ENCODE data around the gene PAX2.
A peak's percentile ranks its signal among the peaks of the same experiment; 100 is the strongest.

PAX2 gene

DNA sequence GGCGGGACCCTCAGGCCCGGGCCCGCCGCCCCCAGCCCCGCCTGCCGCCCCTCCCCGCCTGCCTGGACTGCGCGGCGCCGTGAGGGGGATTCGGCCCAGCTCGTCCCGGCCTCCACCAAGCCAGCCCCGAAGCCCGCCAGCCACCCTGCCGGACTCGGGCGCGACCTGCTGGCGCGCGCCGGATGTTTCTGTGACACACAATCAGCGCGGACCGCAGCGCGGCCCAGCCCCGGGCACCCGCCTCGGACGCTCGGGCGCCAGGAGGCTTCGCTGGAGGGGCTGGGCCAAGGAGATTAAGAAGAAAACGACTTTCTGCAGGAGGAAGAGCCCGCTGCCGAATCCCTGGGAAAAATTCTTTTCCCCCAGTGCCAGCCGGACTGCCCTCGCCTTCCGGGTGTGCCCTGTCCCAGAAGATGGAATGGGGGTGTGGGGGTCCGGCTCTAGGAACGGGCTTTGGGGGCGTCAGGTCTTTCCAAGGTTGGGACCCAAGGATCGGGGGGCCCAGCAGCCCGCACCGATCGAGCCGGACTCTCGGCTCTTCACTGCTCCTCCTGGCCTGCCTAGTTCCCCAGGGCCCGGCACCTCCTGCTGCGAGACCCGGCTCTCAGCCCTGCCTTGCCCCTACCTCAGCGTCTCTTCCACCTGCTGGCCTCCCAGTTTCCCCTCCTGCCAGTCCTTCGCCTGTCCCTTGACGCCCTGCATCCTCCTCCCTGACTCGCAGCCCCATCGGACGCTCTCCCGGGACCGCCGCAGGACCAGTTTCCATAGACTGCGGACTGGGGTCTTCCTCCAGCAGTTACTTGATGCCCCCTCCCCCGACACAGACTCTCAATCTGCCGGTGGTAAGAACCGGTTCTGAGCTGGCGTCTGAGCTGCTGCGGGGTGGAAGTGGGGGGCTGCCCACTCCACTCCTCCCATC lies 82.7 kb downstream of the PAX2 start:
- DNase-seq = peak; percentile 37

DNA sequence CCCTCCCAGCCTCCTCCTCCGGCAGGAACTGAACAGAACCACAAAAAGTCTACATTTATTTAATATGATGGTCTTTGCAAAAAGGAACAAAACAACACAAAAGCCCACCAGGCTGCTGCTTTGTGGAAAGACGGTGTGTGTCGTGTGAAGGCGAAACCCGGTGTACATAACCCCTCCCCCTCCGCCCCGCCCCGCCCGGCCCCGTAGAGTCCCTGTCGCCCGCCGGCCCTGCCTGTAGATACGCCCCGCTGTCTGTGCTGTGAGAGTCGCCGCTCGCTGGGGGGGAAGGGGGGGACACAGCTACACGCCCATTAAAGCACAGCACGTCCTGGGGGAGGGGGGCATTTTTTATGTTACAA lies 83.3 kb downstream of the PAX2 start:
- in situ Hi-C loops (cut with MboI; ENCODE audit: low pct_unique_long_range_greater_than_20kb, low sequenced_read_pairs) = no loop called here

More for the DNA sequence above, 82.7 kb downstream of the PAX2 start:
- in situ Hi-C loops (cut with MboI; ENCODE audit: low pct_unique_long_range_greater_than_20kb, low sequenced_read_pairs) = no loop called here

GRCh38 chr10:100829097-100829870 lies 83.9 kb downstream of the PAX2 start:
- in situ Hi-C loops (cut with MboI; ENCODE audit: low pct_unique_long_range_greater_than_20kb, low sequenced_read_pairs) = no loop called here

More for the DNA sequence above, 83.3 kb downstream of the PAX2 start:
- no peak for DNase-seq

GRCh38 chr10:100829933-100830727 lies 84.7 kb downstream of the PAX2 start:
- DNase-seq = no peak
- in situ Hi-C loops (cut with MboI; ENCODE audit: low pct_unique_long_range_greater_than_20kb, low sequenced_read_pairs) = no loop called here

More at GRCh38 chr10:100829097-100829870, 83.9 kb downstream of the PAX2 start:
- DNase-seq = peak; percentile 20

- no peak for DNase-seq
- in situ Hi-C loops (cut with MboI; ENCODE audit: low pct_unique_long_range_greater_than_20kb, low sequenced_read_pairs) = no loop called here
These were observed 85.3 kb downstream of the PAX2 start for GRCh38 chr10:100830728-100831111.

GRCh38 chr10:100831742-100832141 lies 86.4 kb downstream of the PAX2 start:
- DNase-seq = no peak
- in situ Hi-C loops (cut with MboI; ENCODE audit: low pct_unique_long_range_greater_than_20kb, low sequenced_read_pairs) = no loop called here

DNA sequence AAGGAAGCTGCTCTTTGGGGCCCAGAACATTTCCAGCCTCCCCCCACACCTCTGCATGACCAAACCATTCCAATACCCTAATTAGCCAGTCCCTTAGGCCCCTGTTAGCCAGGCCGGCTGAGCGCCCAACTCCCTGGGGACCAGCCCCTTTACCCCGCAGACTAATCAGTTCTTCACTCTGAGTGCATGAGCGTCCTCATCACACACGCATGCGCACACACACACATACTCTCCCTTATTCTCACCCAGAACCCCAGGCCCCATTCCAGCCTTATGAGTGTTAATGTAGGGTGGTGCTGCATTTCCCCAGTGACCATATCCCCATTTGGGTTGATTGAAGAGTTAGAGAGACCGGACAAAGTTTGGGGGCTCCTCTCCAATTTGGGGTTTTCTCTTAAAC lies 90.4 kb downstream of the PAX2 start:
- in situ Hi-C loops (cut with MboI; ENCODE audit: low pct_unique_long_range_greater_than_20kb, low sequenced_read_pairs) = no loop called here
- no peak for DNase-seq

DNA sequence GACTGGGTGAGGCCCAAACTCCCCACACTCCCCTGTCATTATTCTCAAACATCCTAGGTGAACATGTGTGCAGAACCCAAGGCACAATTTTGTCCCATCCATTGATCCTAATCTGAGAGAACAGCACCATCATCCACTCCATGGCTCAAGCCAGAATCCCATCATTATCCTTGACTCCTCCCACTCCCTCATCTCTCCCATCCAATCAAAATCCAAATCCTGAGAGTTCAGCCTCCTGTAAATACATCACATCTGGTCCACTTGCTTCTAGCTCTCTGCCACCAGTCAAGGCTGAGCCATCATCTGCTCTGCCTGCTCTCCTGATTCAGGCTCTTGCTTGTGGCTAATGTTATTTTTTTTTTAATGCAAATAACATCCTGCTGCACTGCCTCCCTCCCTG lies 91.5 kb downstream of the PAX2 start:
- in situ Hi-C loops (cut with MboI; ENCODE audit: low pct_unique_long_range_greater_than_20kb, low sequenced_read_pairs) = no loop called here
- no peak for DNase-seq

DNA sequence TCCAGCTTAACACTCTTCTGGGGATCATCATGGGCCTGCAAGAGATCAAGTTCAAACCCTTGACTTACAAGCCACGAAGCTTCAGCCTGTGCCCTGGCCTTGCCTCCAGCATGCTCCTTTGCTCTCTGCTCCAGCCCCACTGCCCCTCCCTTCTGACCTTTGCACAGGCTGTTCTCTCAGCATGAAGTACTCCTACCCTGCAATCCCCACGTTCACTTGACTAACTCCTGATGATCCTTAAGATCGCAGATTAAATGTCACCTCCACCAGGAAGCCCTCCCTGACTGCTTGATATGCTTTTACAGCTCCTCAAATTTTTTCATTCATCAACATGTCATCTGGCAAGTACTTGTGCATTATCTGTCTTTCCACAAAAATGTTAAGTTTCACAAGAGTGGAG lies 91.9 kb downstream of the PAX2 start:
- DNase-seq = no peak
- in situ Hi-C loops (cut with MboI; ENCODE audit: low pct_unique_long_range_greater_than_20kb, low sequenced_read_pairs) = no loop called here

- in situ Hi-C loops (cut with MboI; ENCODE audit: low pct_unique_long_range_greater_than_20kb, low sequenced_read_pairs) = no loop called here
- no peak for DNase-seq
These were observed 93.6 kb downstream of the PAX2 start for GRCh38 chr10:100838986-100839385.

GRCh38 chr10:100841528-100841927 lies 96.1 kb downstream of the PAX2 start:
- in situ Hi-C loops (cut with MboI; ENCODE audit: low pct_unique_long_range_greater_than_20kb, low sequenced_read_pairs) = no loop called here
- no peak for DNase-seq

DNA sequence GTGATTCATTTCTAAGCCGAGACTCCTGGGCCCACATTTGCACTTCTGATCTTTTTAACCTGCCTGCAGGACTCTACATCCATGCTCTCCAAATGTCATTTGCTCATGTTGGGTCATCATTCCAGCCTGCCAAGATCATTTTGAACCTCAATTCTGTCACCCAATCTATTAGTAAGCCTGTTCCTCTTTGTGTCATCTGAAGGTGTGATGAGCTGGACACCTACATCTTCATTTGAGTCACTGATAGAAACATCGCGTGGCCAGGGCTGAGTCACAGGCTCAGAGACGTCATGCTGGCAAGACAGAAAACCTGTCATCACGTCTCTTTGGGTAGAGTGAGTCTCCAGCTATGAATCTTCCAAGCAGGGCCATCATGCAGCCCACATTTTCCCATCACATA lies 102.1 kb downstream of the PAX2 start:
- DNase-seq = no peak

DNA sequence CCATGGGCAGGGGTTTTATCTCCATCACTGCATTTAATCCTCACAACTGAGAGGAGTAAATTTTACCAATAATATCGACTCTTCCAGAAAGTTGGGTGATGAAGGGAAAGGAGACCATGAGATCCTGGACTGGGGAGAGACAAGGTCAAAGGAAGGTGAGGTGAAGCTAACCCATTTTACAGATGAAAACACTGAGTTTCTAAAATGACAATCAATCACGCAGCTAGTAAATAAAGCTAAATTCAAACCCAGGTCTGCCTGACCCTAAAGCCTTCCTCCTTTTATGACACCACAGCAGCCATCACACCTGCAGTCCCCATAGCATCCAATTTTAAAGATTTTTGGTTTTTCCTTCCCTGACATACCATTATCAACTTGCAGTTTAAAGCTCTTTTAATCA lies 103.4 kb downstream of the PAX2 start:
- no peak for DNase-seq
- in situ Hi-C loops (cut with MboI; ENCODE audit: low pct_unique_long_range_greater_than_20kb, low sequenced_read_pairs) = no loop called here

More for the DNA sequence above, 102.1 kb downstream of the PAX2 start:
- in situ Hi-C loops (cut with MboI; ENCODE audit: low pct_unique_long_range_greater_than_20kb, low sequenced_read_pairs) = no loop called here

GRCh38 chr10:100858261-100858660 lies 112.9 kb downstream of the PAX2 start:
- in situ Hi-C loops (cut with MboI; ENCODE audit: low pct_unique_long_range_greater_than_20kb, low sequenced_read_pairs) = no loop called here
- no peak for DNase-seq

GRCh38 chr10:100858747-100859483 lies 113.5 kb downstream of the PAX2 start:
- in situ Hi-C loops (cut with MboI; ENCODE audit: low pct_unique_long_range_greater_than_20kb, low sequenced_read_pairs) = no loop called here
- no peak for DNase-seq

DNA sequence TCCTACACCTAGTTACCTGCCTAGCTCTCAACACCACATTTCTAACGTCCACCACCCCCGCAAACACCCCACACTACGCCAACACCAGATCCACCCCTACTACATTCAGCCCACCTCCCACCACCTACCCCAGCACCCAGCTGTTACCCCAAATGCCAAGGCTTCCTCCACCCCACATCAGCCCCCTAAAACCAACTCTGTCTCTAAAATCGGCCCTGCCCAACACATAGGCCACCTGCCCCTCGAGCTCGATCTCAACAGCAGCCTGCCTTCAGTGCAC lies 114.0 kb downstream of the PAX2 start:
- DNase-seq = no peak
- in situ Hi-C loops (cut with MboI; ENCODE audit: low pct_unique_long_range_greater_than_20kb, low sequenced_read_pairs) = no loop called here

- in situ Hi-C loops (cut with MboI; ENCODE audit: low pct_unique_long_range_greater_than_20kb, low sequenced_read_pairs) = no loop called here
- no peak for DNase-seq
These were observed 118.1 kb downstream of the PAX2 start for GRCh38 chr10:100863433-100863832.

GRCh38 chr10:100864036-100864885 lies 118.9 kb downstream of the PAX2 start:
- DNase-seq = no peak
- in situ Hi-C loops (cut with MboI; ENCODE audit: low pct_unique_long_range_greater_than_20kb, low sequenced_read_pairs) = no loop called here

Measured in KBM-7 (cell line).